Fibroblast of skin of left quadriceps (primary cell): Measurements from ENCODE around the gene ELP4.
A peak's percentile ranks its signal among the peaks of the same experiment; 100 is the strongest.

ENCODE experiments used
- DNase-seq, 2 experiments: peaks; one replicate each; pipeline ENCODE4 v3.0.0-alpha.2; 2013; ENCODE audit warnings: low read depth in 2 of 2

Gene ELP4

GRCh38 chr11:31824332-31824878, 314.8 kb downstream of the ELP4 start:
- DNase-seq, result no peak

- no peak for DNase-seq
Measured at GRCh38 chr11:31824879-31825837, 315.6 kb downstream of the ELP4 start.

- DNase-seq, result no peak
Measured at GRCh38 chr11:31825838-31826484, 316.4 kb downstream of the ELP4 start.

- DNase-seq, result no peak
Measured at GRCh38 chr11:31826536-31827438, 317.2 kb downstream of the ELP4 start.

GRCh38 chr11:31827455-31828206, 318.1 kb downstream of the ELP4 start:
- peak in 1 of 2 experiments; percentile 3 for DNase-seq

- no peak for DNase-seq
Measured at GRCh38 chr11:31828217-31828616, 318.6 kb downstream of the ELP4 start.

GRCh38 chr11:31830406-31830805, 320.8 kb downstream of the ELP4 start:
- DNase-seq, result no peak

GRCh38 chr11:31834237-31834636, 324.7 kb downstream of the ELP4 start:
- no peak for DNase-seq
